NCI-H526 (cell line): Measurements from ENCODE around the gene GNGT2.

Experiments
- DNase-seq, 2 experiments: peaks; one replicate each; lab custom pipeline; 2025; lab: John Stamatoyannopoulos, UW

Gene GNGT2

GRCh38 chr17:49229076-49229804 lies 18.9 kb upstream of the GNGT2 start:
- no peak for DNase-seq

DNA sequence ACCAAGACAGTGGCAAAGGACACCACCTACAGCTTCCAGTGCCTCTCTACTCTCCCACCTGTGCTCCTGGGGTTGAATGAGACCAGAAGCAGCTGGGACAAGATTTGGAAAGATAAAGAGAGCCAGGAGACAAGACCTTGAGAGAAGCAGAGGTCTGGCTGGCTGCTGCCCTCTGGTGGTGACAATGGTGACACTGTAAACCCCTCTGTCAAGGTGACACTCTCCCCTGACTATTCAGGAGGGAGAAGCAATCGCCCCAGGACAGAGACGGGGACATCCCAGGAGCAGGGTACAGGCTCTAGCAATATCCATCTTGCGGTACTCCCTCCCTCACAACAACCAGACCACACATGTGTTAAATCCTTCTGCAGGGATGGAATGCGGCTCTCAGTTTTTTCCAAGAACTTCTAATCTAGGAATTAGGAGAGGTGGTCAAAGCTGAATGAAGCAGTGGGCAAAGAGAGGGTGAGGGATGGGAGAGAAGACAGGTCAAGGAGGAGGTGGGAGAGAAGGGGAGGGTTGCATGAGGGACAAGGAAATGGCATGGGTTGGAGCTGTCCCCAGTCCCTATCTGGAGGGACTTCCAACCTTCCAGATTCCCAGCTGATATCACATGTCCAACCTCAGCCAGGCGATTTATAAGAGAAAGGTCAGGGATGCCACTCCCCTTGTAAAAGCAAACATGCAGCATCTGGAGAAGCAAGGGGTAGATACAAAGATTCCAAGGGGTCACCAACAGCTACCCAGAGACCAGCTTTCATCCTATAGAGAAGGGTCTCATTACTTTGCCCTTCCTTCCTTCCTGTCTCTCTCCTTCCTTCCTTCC lies 17.3 kb upstream of the GNGT2 start:
- peak; percentile 45 to 89 for DNase-seq

DNA sequence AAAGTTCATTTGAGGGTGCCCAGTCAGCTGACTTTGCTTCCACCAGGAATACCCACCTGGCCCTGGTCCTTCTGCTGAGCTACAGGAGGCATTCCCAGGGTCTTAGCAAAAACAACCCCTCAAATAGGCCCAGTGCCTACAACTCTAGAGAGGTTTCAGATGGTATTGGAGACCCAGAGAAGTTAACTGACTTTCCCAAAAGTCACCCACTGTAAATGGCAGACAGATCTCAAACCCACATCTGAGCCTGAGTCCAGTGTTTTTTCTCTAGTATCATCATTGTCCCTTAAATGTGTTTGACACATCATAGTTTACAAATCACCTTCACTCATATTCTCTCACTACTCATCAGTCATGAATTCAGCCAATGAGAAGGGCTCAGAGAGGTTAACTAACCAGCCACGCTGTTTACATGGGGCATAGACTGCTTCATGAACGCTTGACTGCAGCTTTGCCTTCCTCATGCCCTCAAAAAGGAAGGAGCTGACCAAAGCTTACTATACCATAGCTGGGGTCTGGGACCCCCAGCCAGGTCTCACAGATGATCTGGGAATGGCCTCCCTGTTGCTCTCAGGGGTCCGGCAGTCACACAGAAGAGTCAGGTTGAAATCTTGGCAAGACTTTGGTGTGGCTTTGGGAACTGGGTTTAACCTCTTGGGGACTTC lies 16.5 kb upstream of the GNGT2 start:
- no peak for DNase-seq

DNA sequence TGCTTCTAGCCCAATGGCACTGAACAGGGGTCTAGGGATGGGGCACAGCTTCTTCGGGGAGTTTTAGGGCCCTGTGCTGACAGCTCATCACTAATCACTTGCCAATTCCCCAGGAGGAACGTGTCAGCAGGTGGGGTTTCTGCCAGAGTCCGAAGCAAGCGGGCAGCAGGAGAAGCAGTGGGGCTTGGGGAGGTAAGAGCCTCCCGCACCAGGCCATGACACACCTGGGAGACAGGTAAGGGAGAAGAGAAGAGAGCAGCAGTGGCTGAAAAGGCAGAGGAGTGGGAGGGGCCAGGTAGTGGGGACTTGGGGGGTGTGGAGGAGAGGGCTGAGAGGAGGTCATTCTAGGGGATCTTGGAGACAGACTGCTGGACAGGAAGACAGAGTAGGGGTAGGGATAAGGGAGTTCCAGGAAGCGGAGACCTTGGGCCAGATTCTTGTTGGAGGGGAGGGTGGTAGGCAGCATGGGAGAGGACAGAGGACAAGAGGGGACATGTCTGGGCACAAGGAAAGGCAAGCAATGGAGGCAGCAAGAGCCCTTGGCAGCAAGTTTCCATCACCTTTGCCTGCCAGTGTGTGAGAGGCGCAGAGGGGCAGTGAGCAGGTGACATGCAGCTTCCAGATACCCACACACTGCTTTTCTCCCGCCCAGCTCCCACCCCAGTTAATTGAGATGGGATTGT lies 15.3 kb upstream of the GNGT2 start:
- DNase-seq = no peak

DNA sequence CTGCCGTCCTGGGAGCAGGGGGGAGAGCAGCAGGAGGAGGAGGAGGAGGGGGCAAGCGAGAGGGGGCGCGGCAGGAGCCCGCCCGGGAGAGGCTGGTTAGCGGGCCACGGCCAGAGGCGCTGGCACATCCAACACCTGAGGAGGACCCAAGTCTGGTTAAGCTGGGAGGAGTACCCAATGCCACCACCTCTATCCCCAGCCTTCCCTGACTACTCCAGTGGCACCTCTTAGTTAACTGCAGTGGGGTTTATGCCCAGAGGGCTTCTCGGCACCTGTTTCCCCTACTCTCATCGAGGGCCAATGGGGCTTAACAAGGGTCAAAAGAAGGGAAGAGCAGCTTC lies 14.6 kb upstream of the GNGT2 start:
- no peak for DNase-seq

GRCh38 chr17:49224198-49224996 lies 14.0 kb upstream of the GNGT2 start:
- peak in 1 of 2 experiments; percentile 65 for DNase-seq

GRCh38 chr17:49223517-49224197 lies 13.3 kb upstream of the GNGT2 start:
- peak; percentile 30 to 73 for DNase-seq

DNA sequence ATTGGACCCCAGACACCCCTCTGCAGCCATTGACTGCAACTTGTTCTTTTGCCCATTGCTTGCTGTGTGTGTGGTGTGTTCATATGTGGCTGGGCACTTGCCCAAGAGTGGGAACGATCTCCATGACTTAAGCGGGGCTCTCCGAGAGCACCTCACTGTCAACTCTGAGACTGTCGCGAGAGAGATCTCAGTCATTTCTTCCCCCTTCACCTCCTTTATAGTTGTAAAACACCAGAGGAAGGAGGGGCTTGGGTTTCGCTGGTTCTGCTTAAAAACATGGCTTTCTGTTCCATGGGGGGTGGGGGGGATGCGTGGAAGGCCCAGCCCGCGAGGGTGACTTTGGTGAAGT lies 12.8 kb upstream of the GNGT2 start:
- DNase-seq = no peak

- no peak for DNase-seq
These were observed 9.6 kb upstream of the GNGT2 start for GRCh38 chr17:49219987-49220386.

DNA sequence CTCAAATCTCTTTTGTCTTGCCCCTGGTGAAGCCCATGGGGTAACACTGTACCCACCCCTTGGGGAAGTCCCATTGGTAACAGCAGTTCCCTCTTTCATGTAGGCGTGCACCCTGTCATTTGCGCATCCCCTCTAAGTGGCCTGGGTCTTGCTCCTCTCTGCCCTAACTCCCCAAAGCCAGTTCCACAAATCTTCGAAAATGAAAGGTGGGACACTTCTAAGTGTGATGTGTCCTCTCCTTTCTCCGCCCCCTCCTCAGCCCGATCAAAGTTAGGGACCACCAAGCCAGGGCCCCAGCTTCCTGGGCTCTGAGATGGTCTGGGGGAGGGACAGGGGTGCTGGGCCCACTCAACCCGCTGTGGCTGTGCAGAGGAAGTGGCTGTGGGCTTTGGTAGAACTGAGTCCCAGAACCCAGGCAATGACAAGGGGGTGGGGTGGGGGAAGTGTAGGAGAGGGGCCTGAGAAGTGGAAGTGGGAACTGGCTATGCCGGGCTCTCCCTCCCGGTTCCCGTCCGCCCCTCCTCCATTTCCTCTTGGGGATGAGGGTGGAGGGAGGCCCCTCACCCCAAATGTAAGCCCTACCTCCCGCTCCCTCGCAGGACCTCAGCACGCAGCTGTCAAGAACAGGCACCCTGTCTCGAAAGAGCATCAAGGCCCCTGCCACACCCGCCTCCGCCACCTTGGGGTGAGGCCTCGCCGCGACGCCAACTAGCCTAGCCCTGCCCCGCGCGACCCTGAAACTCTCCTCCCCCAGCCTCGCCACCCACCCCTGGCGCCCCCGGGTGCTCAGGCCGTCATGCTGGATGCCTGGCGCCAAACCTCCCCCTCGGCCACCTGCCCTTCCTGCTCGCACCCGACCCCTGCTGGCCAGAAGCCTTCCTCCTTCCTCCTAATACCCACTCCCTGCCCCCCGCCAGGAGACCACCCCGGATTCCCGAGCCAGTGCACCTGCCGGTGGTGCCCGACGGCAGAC lies 8.9 kb upstream of the GNGT2 start:
- DNase-seq = peak in 1 of 2 experiments; percentile 35

- DNase-seq = no peak
These were observed 7.5 kb upstream of the GNGT2 start for GRCh38 chr17:49217651-49218413.

DNA sequence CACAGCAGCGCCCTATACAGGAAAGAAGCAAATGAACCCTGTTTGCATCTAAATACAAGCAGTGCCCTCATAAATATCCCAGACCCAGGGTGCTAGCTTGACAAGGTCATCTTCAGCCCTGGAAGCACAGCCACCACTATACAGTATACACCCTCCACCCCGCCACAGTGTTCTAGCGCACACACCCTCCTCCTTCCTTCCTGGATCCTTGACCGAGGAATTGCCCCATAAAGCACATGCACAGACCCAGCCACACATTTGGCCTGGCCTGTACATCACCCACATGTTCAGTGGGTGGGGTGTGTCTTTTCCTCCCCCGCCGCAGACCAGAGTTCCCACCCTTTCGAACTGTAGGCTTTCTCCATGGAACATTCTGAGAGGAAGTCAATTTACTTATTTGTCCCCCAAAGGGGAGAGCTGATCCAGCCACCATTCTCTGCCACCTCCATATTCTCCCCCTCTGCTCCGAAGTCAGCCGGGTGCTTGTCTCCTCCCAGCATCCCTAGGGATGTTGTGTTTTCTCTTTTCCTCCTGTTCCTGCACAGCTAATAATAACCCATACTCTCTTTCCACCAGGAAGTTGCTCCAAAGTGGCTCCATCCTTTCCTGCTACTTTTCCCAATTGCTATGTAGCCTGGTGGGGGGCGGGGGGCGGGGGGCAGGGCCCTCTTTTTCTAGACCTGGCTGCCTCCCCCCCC lies 6.7 kb upstream of the GNGT2 start:
- DNase-seq = no peak

DNA sequence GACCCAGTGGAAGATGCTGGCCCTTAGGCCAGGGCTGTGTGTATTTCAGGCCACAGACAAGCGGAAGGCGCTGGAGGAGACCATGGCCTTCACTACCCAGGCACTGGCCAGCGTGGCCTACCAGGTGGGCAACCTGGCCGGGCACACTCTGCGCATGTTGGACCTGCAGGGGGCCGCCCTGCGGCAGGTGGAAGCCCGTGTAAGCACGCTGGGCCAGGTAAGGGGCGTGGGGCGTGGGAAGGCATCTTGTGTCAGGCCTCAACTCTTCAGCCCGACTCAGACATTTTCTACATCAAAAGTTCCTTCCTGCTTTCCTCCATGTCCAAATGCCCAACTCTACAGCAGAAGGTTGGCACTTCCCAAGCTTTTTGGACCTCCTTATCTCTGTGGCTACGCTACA lies 6.1 kb upstream of the GNGT2 start:
- DNase-seq = no peak

- DNase-seq = no peak
These were observed 4.4 kb upstream of the GNGT2 start for GRCh38 chr17:49214676-49215360.

GRCh38 chr17:49213847-49214246 lies 3.5 kb upstream of the GNGT2 start:
- DNase-seq = peak; percentile 59 to 66

DNA sequence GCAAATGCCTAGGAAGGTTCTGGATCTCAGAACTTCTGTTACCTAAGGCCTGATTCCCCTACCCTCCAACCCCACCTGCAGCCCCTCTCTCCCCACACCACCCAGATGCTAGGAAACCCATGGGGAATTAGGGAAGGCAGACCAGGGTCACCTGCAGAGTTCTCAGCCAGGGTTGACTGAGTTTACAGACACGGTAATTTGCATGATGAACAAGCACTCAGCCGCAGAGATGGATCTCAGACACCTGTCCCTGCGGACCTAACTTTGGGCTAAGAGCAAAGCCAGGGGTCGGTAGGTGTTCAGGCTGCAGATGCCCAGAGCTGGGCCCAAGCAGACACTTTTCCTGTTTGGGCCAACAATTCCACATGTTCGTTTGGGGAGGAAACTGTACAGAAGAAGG lies 3.0 kb upstream of the GNGT2 start:
- peak; percentile 72 to 91 for DNase-seq

DNA sequence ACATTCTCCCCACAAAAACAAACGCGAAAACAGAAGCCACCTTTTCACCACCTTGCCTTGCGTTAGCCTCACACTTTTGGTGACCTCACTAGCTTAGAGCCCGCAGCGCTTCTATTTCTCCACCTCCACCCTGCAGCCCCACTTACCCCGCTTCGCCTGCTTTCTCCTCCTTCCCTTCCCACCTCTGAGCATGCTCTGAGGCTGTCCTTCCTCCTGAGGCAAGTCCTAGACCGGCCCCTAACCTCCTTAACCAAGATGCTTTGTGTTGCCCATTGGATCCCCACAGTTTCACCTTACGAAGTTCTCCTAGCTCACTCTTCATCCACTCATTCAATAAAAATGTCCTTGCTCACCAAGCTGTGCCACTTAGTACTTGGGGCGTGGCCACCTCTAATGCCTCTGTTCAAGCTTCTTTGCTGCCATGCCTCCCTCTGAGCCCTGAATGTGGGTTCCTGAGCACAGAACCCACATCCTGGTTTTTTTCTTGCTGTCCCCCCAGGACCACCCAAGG lies 1.3 kb downstream of the GNGT2 start:
- DNase-seq = no peak

- DNase-seq = no peak
These were observed 5.9 kb downstream of the GNGT2 start for GRCh38 chr17:49204516-49204915.
